BJ (cell line): Measurements from ENCODE around the gene FIBCD1. TPM values are rescaled to one million over a fixed set of nuclear protein-coding genes. Genes with fewer than 3 reads are reported as not detected.

Experiments
- CTCF ChIA-PET: fragments of 350-600 bp; formaldehyde crosslinking; extraction: SDS; loops from one replicate; lab custom pipeline; 2021; ENCODE audit warnings: antibody characterized with exemption, inconsistent platforms; lab: Yijun Ruan, JAX
- POLR2A ChIA-PET: fragments of 300-600 bp; sonication (Branson Sonifier 250); formaldehyde crosslinking; extraction: SDS; loops from one replicate; lab custom pipeline; 2021; ENCODE audit warnings: antibody characterized with exemption; lab: Charles Lee
- DNase-seq: peaks from one replicate; pipeline ENCODE4 v3.0.0-alpha.2; 2011; ENCODE audit warnings: low read depth
- H3K27me3 ChIP-seq: 2 replicates; pipeline ENCODE4 v1.6.0; 2011; ENCODE audit warnings: low read length; ENCODE audit not compliant: control insufficient read depth, insufficient read depth
- H3K36me3 ChIP-seq: 2 replicates; pipeline ENCODE4 v1.5.1; 2011; ENCODE audit warnings: low read length; ENCODE audit not compliant: control insufficient read depth, insufficient read depth
- H3K4me3 ChIP-seq: 2 replicates; pipeline ENCODE4 v1.5.1; 2011; ENCODE audit warnings: low read depth, mild to moderate bottlenecking, control low read depth, low read length
- polyA plus RNA-seq: library from polyadenylated mRNA; depleted of rRNA; stranded (reverse); fragments of >200 nt; gene quantifications from 2 replicates; pipeline ENCODE4 v1.2.3, GENCODE V29; 2011
- TF ChIP-seq, protein P1 (sequence below): IDR thresholded peaks from 2 replicates; pipeline ENCODE4 v1.5.1; 2011; ENCODE audit warnings: low read depth, mild to moderate bottlenecking, control low read depth, inconsistent platforms, low read length, moderate library complexity; ENCODE audit not compliant: insufficient read depth

The FIBCD1 gene
- polyA plus RNA-seq, 1 experiment, result 1.4 TPM

- H3K27me3 ChIP-seq, result no peaks in the 10 kb centered on the region
- CTCF ChIA-PET, result interaction anchor here (2.6 kb wide), 1 partner anchor 18 kb away, joined by 17 read pairs; no protein-coding TSS in a partner anchor
- no peak for DNase-seq
- TF ChIP-seq, protein P1, sequence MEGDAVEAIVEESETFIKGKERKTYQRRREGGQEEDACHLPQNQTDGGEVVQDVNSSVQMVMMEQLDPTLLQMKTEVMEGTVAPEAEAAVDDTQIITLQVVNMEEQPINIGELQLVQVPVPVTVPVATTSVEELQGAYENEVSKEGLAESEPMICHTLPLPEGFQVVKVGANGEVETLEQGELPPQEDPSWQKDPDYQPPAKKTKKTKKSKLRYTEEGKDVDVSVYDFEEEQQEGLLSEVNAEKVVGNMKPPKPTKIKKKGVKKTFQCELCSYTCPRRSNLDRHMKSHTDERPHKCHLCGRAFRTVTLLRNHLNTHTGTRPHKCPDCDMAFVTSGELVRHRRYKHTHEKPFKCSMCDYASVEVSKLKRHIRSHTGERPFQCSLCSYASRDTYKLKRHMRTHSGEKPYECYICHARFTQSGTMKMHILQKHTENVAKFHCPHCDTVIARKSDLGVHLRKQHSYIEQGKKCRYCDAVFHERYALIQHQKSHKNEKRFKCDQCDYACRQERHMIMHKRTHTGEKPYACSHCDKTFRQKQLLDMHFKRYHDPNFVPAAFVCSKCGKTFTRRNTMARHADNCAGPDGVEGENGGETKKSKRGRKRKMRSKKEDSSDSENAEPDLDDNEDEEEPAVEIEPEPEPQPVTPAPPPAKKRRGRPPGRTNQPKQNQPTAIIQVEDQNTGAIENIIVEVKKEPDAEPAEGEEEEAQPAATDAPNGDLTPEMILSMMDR, result no peak
- POLR2A ChIA-PET, result no interaction called here
- no peak overlapping the region for H3K4me3 ChIP-seq
- H3K36me3 ChIP-seq, result peaks cover 56% of the 10 kb centered on the region
These were observed 52.1 kb downstream of the FIBCD1 start for GRCh38 chr9:130886981-130887380.

DNA sequence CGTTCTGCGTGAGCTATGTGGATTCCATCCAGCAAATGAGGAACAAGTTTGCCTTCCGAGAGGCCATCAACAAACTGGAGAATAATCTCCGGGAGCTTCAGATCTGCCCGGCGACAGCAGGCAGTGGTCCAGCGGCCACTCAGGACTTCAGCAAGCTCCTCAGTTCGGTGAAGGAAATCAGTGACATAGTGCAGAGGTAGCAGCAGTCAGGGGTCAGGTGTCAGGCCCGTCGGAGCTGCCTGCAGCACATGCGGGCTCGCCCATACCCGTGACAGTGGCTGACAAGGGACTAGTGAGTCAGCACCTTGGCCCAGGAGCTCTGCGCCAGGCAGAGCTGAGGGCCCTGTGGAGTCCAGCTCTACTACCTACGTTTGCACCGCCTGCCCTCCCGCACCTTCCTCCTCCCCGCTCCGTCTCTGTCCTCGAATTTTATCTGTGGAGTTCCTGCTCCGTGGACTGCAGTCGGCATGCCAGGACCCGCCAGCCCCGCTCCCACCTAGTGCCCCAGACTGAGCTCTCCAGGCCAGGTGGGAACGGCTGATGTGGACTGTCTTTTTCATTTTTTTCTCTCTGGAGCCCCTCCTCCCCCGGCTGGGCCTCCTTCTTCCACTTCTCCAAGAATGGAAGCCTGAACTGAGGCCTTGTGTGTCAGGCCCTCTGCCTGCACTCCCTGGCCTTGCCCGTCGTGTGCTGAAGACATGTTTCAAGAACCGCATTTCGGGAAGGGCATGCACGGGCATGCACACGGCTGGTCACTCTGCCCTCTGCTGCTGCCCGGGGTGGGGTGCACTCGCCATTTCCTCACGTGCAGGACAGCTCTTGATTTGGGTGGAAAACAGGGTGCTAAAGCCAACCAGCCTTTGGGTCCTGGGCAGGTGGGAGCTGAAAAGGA is 53.3 kb downstream of the FIBCD1 start:
- DNase-seq, result no peak
- POLR2A ChIA-PET, result interaction anchor here (0.5 to 0.6 kb wide), 2 partner anchors 168 to 948 kb away, joined by 7 to 31 read pairs; no protein-coding TSS in a partner anchor
- CTCF ChIA-PET, result interaction anchor here (0.6 to 2.6 kb wide), 5 partner anchors 15 to 185 kb away, joined by 3 to 17 read pairs (median 3); no protein-coding TSS in a partner anchor
- H3K4me3 ChIP-seq, result no peak overlapping the region
- H3K36me3 ChIP-seq, result peaks cover 61% of the 10 kb centered on the region
- TF ChIP-seq, protein P1, result no peak
- no peaks in the 10 kb centered on the region for H3K27me3 ChIP-seq

DNA sequence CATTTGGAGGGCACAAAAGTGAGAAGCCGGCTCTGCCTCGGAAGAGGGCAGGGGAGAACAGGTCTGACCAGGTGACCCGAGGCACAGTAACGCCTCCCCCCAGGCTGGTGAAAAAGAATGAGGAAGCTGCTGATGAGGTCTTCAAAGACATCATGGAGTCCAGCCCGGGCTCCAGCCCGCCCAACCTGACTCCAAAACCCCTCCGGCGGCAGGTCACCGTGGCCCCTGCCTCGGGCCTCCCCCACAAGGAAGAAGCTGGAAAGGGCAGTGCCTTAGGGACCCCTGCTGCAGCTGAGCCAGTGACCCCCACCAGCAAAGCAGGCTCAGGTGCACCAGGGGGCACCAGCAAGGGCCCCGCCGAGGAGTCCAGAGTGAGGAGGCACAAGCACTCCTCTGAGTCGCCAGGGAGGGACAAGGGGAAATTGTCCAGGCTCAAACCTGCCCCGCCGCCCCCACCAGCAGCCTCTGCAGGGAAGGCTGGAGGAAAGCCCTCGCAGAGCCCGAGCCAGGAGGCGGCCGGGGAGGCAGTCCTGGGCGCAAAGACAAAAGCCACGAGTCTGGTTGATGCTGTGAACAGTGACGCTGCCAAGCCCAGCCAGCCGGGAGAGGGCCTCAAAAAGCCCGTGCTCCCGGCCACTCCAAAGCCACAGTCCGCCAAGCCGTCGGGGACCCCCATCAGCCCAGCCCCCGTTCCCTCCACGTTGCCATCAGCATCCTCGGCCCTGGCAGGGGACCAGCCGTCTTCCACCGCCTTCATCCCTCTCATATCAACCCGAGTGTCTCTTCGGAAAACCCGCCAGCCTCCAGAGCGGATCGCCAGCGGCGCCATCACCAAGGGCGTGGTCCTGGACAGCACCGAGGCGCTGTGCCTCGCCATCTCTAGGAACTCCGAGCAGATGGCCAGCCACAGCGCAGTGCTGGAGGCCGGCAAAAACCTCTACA is 54.2 kb downstream of the FIBCD1 start:
- ChIA-PET POLR2A (interaction anchor here (0.5 kb wide), 1 partner anchor 167 kb away, joined by 31 read pairs; no protein-coding TSS in a partner anchor), CTCF (interaction anchor here (0.6 to 2.6 kb wide), 5 partner anchors 16 to 184 kb away, joined by 3 to 17 read pairs (median 3); no protein-coding TSS in a partner anchor)
- no peak overlapping the region for H3K4me3 ChIP-seq
- H3K27me3 ChIP-seq, result no peaks in the 10 kb centered on the region
- peaks cover 68% of the 10 kb centered on the region for H3K36me3 ChIP-seq
- no peak for DNase-seq
- TF ChIP-seq, protein P1, result no peak

- CTCF ChIA-PET, result interaction anchor here (0.6 to 2.1 kb wide), 3 partner anchors 17 to 177 kb away, joined by 3 to 7 read pairs (median 3); no protein-coding TSS in a partner anchor
- TF ChIP-seq, protein P1, result no peak
- H3K27me3 ChIP-seq, result no peaks in the 10 kb centered on the region
These were observed 54.9 kb downstream of the FIBCD1 start for GRCh38 chr9:130884111-130884531.

More at GRCh38 chr9:130884111-130884531, 54.9 kb downstream of the FIBCD1 start:
- Histone ChIP-seq H3K36me3 (peaks cover 72% of the 10 kb centered on the region), H3K4me3 (no peak overlapping the region)
- POLR2A ChIA-PET, result no interaction called here
- DNase-seq, result no peak
